Muscle of leg (tissue), 11 donors: ENCODE data around the gene DNAJB1. TPM values are rescaled to one million over a fixed set of nuclear protein-coding genes. Genes with fewer than 3 reads are reported as not detected.
"Not testable (repeated sequence)": the region's sequence is repeated elsewhere in the genome, so short reads cannot be mapped to it uniquely, and the experiment has no call there.

Experiments
- DNase-seq: peaks from one replicate; pipeline ENCODE4 v3.0.0; 2013
- H3K27ac ChIP-seq: one replicate; pipeline ENCODE4 v1.5.1; 2013; ENCODE audit warnings: mild to moderate bottlenecking, low read length, control low read depth
- H3K27me3 ChIP-seq: one replicate; pipeline ENCODE4 v1.6.1; 2013; ENCODE audit warnings: low read length; ENCODE audit not compliant: control insufficient read depth, insufficient read depth
- H3K36me3 ChIP-seq: one replicate; pipeline ENCODE4 v1.6.1; 2013; ENCODE audit warnings: low read length; ENCODE audit not compliant: control insufficient read depth, insufficient read depth
- H3K4me1 ChIP-seq: one replicate; pipeline ENCODE4 v1.6.1; 2013; ENCODE audit warnings: low read length; ENCODE audit not compliant: control insufficient read depth, insufficient read depth
- H3K4me3 ChIP-seq: one replicate; pipeline ENCODE4 v1.5.1; 2013; ENCODE audit warnings: low read length, control low read depth
- H3K9me3 ChIP-seq: replicated peaks from 2 replicates; pipeline ENCODE4 v1.6.1; 2013; ENCODE audit warnings: low read depth, low read length; ENCODE audit not compliant: control insufficient read depth
- WGBS: methylation state at CpG from one replicate; pipeline ENCODE4 v1.1.5; 2013; ENCODE audit warnings: missing lambda C conversion rate; ENCODE audit not compliant: insufficient coverage; 5-methylcytosine and 5-hydroxymethylcytosine counted together
- polyA plus RNA-seq, 8 donors: library from polyadenylated mRNA; unstranded; fragments of 120-200 nt; gene quantifications; one replicate each; pipeline versions ENCODE4 v1.2.1 to v1.2.3, GENCODE V29; 2013; ENCODE audit warnings: inconsistent platforms in 1 of 8, low replicate concordance in 1 of 8; ENCODE audit not compliant: insufficient read length in 8 of 8, insufficient read depth in 1 of 8
- total RNA-seq: library from RNA; stranded (reverse); fragments of 120-200 nt; gene quantifications from one replicate; pipeline ENCODE4 v1.2.4, GENCODE V29; 2013

The DNAJB1 gene
- total and polyA plus RNA-seq, 9 donors, result 51.1 to 87.7 (median 75.2) TPM

DNA sequence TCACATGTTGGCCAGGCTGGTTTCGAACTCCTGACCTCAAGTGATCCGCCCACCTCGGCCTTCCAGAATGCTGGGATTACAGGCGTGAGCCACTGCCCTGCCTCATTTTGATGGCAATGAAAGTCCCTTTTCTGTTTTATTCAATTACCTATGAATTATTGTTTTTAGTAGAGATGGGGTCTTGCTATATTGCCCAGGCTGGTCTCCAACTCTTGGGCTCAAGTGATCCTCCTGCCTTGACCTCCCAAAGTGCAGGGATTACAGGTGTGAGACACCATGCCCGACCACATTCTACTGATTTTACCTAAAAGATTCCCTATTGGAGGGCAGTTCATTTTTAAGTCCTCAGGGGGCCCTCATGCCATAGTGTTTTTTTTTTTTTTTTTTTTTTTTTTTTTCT is 23.8 kb upstream of the DNAJB1 start:
- H3K9me3 ChIP-seq, H3K4me3 ChIP-seq, DNase-seq, H3K27me3 ChIP-seq: not testable (repeated sequence)
- Histone ChIP-seq H3K36me3 (peaks cover 11% of the 10 kb centered on the region), H3K27ac (peak overlapping the region; percentile 69), H3K4me1 (peaks cover 45% of the 10 kb centered on the region)
- no CpG with 5 or more reads among the region's 5 CpGs for WGBS

DNA sequence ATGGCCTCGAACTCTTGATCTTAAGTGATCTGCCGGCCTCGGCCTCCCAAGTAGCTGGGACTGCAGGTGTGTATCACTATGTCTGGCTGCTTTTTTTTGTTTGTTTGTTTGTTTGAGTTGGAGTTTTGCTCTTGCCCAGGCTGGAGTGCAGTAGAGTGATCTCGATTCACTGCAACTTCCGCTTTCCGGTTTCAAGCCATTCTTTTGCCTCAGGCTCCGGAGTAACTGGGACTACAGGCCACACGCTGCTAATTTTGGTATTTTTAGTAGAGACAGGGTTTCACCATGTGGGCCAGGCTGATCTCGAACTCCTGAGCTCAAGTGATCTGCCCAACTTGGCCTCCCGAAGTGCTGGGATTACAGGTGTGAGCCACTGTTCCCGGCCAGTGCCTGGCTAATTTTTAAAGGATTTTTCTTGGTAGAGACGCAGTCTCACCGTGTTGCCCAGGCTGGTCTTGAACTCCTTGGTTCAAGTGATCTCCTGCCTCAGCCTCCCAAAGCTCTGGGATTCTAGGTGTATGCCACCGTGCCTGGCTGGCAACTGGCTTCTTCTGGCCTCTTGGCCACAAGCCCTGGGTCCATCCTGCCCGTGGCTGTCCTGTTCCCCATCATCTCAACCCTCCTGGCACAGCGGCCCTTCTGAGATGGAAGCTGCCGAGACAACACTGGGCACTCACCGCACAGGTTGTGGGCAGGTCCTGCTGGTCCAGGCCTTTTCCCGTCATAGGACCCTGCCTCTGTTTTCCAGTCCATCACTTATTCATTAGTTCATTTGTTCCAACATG is 22.7 kb upstream of the DNAJB1 start:
- 87% methylated on average over 17 of the region's 19 CpGs for WGBS
- no peaks in the 10 kb centered on the region for H3K9me3 ChIP-seq
- H3K36me3 ChIP-seq, result peaks cover 9% of the 10 kb centered on the region
- no peak overlapping the region for H3K4me3 ChIP-seq
- H3K4me1 ChIP-seq, result peaks cover 39% of the 10 kb centered on the region
- no peaks in the 10 kb centered on the region for H3K27me3 ChIP-seq
- H3K27ac ChIP-seq, result no peak overlapping the region
- no peak for DNase-seq

DNA sequence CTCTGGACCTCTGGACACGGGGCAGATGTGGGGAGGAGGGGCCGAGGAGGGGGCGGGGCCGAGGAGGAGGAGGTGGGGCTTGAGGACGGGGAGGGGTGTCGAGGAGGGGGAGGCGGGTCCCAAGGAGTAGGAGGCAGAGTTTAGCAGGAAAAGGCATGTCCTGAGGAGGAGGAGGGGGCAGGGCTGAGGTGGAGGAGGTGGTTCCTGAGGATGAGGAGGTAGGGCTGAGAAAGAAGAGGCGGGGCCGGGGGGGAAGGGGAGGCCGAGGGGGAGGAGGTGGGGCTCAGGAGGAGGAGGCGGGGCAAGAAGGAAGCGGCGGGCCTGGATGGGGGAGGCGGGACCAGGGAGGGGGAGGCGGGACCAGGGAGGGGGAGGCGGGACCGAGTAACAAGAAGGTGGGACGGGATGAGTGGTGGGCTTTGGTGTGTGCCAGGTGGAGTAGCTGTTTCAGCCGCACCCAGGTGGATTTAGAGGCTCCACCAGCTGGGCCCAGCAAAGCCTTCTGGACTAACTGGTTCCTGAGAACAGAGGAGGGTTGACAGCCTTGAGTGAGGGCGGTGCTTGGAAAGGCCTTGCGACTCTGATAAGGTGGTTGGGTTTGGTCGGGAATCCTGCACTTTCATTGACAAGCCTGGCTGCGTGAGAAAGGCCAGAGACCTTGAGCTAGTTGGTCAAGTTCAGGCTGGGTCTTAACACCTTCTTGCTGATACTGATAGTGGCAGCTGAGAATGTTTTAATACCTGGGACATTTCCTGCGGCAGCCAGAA is 18.9 kb upstream of the DNAJB1 start:
- H3K9me3 ChIP-seq, result no peaks in the 10 kb centered on the region
- H3K4me1 ChIP-seq, result peaks cover 13% of the 10 kb centered on the region
- H3K27me3 ChIP-seq, result no peaks in the 10 kb centered on the region
- peak; percentile 57 for DNase-seq
- H3K27ac ChIP-seq, result no peak overlapping the region
- no peak overlapping the region for H3K4me3 ChIP-seq
- peaks cover 15% of the 10 kb centered on the region for H3K36me3 ChIP-seq
- WGBS, result 23% methylated on average over 12 of the region's 24 CpGs

DNA sequence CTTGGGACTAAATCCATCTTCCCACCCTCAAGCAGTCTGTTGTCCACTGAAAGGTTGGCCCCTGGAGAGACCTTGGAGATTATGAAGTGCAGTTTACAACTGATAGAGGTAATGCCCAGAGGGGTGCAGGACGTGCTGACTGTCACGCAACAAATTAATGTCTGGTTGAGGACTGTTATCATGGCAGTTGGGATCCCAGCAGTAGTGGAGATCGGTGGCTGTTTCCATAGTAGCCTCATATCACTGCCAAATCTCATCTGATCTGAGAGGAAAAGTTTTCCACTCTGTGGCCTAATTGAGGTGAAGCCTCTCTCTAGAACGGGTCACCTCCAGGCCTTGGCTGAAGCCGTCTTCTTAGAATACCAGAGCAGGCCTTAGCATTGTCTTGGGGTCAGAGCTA is 15.3 kb upstream of the DNAJB1 start:
- peak overlapping the region; percentile 55 for H3K27ac ChIP-seq
- H3K27me3 ChIP-seq, result no peaks in the 10 kb centered on the region
- no peak overlapping the region for H3K4me3 ChIP-seq
- 78% methylated on average over 4 of the region's 5 CpGs for WGBS
- no peak for DNase-seq
- H3K36me3 ChIP-seq, result peaks cover 8% of the 10 kb centered on the region
- H3K4me1 ChIP-seq, result peaks cover 27% of the 10 kb centered on the region
- H3K9me3 ChIP-seq, result no peaks in the 10 kb centered on the region

DNA sequence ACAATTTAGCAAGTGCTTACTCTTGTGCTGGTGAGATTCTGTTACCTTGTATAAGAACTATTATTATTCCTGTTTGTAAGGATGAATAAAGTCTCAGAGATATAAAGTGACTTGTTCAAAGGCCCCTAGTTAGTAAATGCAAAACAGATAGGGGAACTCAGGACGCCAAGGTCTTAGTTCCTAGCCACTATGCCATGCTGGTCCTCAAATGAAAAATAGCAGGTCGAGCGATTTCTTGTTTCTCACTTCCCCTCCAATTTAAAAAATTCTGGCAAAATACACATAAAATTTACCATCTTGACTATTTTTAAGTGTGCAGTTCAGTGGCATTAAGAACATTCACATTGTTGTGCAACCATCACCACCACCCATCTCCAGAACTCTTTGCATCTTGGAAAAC is 12.3 kb upstream of the DNAJB1 start:
- Histone ChIP-seq H3K4me3 (peak overlapping the region; percentile 70), H3K36me3 (peaks cover 10% of the 10 kb centered on the region), H3K9me3 (no peaks in the 10 kb centered on the region), H3K27ac (no peak overlapping the region), H3K4me1 (peaks cover 22% of the 10 kb centered on the region), H3K27me3 (no peaks in the 10 kb centered on the region)
- no peak for DNase-seq
- 17% methylated on average over 1 of the region's 3 CpGs for WGBS

DNA sequence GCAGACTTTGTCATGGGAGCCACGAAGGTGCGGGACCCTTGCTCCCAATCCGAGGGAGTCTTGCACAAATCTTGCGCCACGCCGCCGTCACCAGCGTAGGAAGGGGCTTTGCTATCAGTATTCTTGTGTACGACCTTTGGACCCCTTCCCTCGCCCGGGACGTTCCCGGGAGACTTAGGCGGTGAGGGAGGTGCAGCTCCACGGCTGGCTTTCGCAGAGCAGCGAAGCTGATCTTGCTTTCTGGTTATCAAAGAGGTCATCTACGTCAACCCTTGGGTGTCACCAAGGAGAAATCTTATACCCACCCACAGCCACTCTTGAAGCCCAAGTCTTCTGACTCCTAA is 11.8 kb upstream of the DNAJB1 start:
- no peaks in the 10 kb centered on the region for H3K27me3 ChIP-seq
- H3K4me3 ChIP-seq, result peak overlapping the region; percentile 70
- peaks cover 22% of the 10 kb centered on the region for H3K4me1 ChIP-seq
- under 1% methylated on average over 18 of the region's 18 CpGs for WGBS
- DNase-seq, result no peak
- H3K9me3 ChIP-seq, result no peaks in the 10 kb centered on the region
- H3K36me3 ChIP-seq, result peaks cover 10% of the 10 kb centered on the region
- H3K27ac ChIP-seq, result peak overlapping the region; percentile 99

DNA sequence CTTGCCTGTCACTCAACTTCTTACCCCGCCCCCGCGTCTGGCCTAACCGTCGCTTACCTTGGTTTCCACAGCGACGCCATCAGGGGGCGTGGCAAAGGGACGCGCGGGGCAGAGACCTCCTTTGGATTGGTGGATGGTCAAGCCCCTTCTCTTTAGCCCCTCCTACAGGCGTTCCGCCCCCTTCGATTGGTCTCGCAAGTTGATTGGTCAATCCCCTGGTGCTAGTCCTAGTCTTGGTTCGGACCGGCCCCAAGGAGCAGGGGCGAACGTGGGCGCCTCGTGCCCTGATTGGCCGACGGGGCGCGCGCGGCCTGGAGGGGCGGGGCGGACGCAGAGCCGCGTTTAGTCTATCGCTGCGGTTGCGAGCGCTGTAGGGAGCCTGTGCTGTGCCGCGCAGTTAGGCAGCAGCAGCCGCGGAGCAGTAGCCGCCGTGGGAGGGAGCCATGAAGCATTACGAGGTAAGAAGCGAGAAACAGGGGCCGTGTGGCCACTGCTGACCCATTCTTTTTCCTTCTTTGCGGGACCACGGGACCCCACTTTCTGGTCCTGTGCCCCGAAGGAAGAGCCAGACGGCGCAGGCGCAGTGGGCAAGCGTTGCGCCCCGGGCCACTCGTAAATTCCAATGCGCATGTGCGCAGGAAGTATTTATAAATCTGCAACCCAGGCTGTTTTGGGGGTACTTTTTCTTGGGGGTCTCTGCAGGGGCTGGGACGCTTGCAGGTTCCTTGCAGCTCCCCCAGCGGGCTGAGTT is 11.2 kb upstream of the DNAJB1 start, which contains the start of gene TECR:
TECR (plus strand) TSS at position 341 of the 751 bp plus-strand sequence; CDS start at position 444, 103 bp downstream.
- Histone ChIP-seq H3K36me3 (peaks cover 5% of the 10 kb centered on the region), H3K27ac (peak within 1 kb of the TSS; percentile 99), H3K4me3 (peak within 1 kb of the TSS; percentile 70), H3K4me1 (peaks cover 22% of the 10 kb centered on the region), H3K27me3 (no peaks in the 10 kb centered on the region), H3K9me3 (no peaks in the 10 kb centered on the region)
- DNase-seq, result peak; percentile 100
- WGBS, result under 1% methylated on average over 46 of the region's 59 CpGs

DNA sequence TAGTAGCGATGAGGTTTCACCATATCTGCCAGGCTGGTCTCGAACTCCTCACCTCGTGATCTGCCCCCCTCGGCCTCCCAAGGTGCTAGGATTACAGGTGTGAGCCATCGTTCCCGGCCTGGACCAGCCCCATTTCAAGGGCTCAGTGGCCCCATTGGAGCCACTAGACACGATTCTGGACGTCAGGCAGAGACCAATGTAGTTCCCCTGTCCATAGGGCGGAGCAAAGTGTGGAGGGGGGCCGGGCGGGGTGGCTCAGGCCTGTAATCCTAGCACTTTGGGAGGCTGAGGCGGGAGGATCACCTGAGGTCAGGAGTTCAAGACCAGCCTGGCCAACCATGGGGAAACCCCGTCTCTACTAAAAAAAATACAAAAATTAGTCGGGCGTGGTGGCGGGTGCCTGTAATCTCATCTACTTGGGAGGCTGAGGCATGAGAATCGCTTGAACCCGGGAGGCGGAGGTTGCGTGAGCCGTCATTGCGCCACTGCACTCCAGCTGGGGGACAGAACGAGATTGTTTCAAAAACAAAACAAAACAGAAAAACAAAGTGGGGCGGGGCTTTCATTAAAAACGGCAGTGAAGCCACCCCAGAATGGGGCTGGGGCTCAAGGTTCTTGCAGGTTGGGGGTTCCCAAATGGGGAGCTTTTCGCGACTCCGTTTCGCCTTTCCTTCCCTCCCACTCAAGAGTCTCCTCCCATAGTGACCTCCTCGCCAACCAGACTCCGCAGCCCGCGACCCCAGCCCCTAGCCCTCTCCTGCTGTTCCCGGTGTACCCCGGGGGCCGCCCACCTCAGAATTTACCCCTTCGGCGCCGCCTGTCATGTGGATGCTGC is 10.4 kb upstream of the DNAJB1 start:
- Histone ChIP-seq H3K27ac (peak overlapping the region; percentile 84), H3K4me3 (peak overlapping the region; percentile 70), H3K36me3 (peaks cover 5% of the 10 kb centered on the region), H3K4me1 (peaks cover 22% of the 10 kb centered on the region), H3K9me3 (no peaks in the 10 kb centered on the region), H3K27me3 (no peaks in the 10 kb centered on the region)
- DNase-seq, result no peak
- WGBS, result 25% methylated on average over 23 of the region's 39 CpGs

DNA sequence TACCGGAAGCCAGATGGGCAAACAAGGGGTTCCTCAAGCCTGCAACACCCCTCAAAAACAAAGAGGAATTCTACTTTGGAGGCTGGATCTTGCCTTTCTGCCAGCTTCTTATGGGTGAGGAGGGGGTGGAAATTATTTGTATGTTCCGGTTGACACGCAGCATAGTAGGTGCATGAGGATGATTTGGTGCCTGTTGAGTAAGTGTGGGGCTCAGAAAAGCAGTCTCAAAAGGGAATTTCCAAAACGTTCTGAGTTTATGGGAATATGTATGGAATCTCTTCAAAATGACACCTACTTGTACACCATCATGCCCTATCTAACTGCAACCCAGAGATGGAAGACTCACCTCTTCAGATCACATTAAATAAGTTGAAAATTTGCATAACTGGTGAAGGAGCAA is 8.2 kb upstream of the DNAJB1 start:
- Histone ChIP-seq H3K27ac (no peak overlapping the region), H3K9me3 (no peaks in the 10 kb centered on the region), H3K36me3 (peaks cover 2% of the 10 kb centered on the region), H3K4me3 (no peak overlapping the region), H3K4me1 (peaks cover 12% of the 10 kb centered on the region), H3K27me3 (no peaks in the 10 kb centered on the region)
- WGBS, result no CpG with 5 or more reads among the region's 4 CpGs
- no peak for DNase-seq
